Ascending aorta (tissue), 2 donors: ENCODE results near the gene NELL2. TPM values are rescaled to one million over a fixed set of nuclear protein-coding genes. Genes with fewer than 3 reads are reported as not detected.

Experiments used
- DNase-seq, 2 donors: peaks; one replicate each; pipeline ENCODE4 v3.0.0-alpha.2; 2019; ENCODE audit warnings: low spot score in 2 of 2
- H3K27ac ChIP-seq, 2 donors: fragments of 200-600 bp; sonication (generic); one replicate each; pipeline ENCODE4 v1.5.1; 2016 to 2017; ENCODE audit warnings: mild to moderate bottlenecking in 1 of 2
- H3K27me3 ChIP-seq: fragments of 200-600 bp; sonication (generic); one replicate; pipeline ENCODE4 v1.5.1; 2017
- H3K36me3 ChIP-seq, 2 donors: fragments of 200-600 bp; sonication (generic); one replicate each; pipeline ENCODE4 v1.5.1; 2016
- H3K4me1 ChIP-seq, 2 donors: fragments of 200-600 bp; sonication (generic); one replicate each; pipeline ENCODE4 v1.5.1; 2016 to 2017; ENCODE audit warnings: mild to moderate bottlenecking in 1 of 2
- H3K4me3 ChIP-seq, 2 donors: fragments of 200-600 bp; sonication (generic); one replicate each; pipeline ENCODE4 v1.5.1; 2016 to 2017; ENCODE audit warnings: mild to moderate bottlenecking in 1 of 2
- H3K9me3 ChIP-seq, 2 donors: fragments of 200-600 bp; sonication (generic); one replicate each; pipeline ENCODE4 v1.5.1; 2016
- CTCF ChIP-seq, 3 experiments: fragments of 200-600 bp in 2 of 3; fragments of 450-650 bp in 1 of 3; sonication (generic) in 2 of 3; IDR thresholded peaks; one replicate each; pipeline ENCODE4 v1.5.1; 2016 to 2019; ENCODE audit warnings: antibody characterized with exemption in 3 of 3, mild to moderate bottlenecking in 1 of 3, moderate library complexity in 1 of 3
- intact Hi-C: fragments of 100-400 bp; cut with DNase I; formaldehyde crosslinking; loops from one replicate; pipeline ENCODE4 v1.15.1; 2023
- total RNA-seq: library from RNA; depleted of rRNA; stranded (reverse); fragments of >200 nt; gene quantifications from one replicate; pipeline ENCODE4 v1.1.0, GENCODE V29; 2016

NELL2 gene
- total RNA-seq, 1 donor from 2014 or later: not detected

- no peaks in the 10 kb centered on the region for H3K27me3 ChIP-seq
- H3K4me1 ChIP-seq: no peaks in the 10 kb centered on the region
- H3K4me3 ChIP-seq: no peak overlapping the region
- H3K36me3 ChIP-seq: no peaks in the 10 kb centered on the region
- no peak for DNase-seq
- intact Hi-C loops: no loop called here
- no peak for TF ChIP-seq CTCF (IDR thresholded peaks at IDR 0.05)
- no peak overlapping the region for H3K27ac ChIP-seq
- H3K9me3 ChIP-seq: no peaks in the 10 kb centered on the region
Observed at GRCh38 chr12:44628180-44628579, 247.9 kb downstream of the NELL2 start.

- DNase-seq: no peak
- Histone ChIP-seq H3K27ac (no peak overlapping the region), H3K9me3 (no peaks in the 10 kb centered on the region), H3K4me1 (no peaks in the 10 kb centered on the region), H3K27me3 (no peaks in the 10 kb centered on the region), H3K4me3 (no peak overlapping the region), H3K36me3 (no peaks in the 10 kb centered on the region)
- TF ChIP-seq CTCF (IDR thresholded peaks at IDR 0.05): no peak
- intact Hi-C loops: no loop called here
Observed at GRCh38 chr12:44627387-44628166, 248.5 kb downstream of the NELL2 start.

GRCh38 chr12:44626883-44627282 lies 249.2 kb downstream of the NELL2 start:
- no peaks in the 10 kb centered on the region for H3K36me3 ChIP-seq
- H3K27me3 ChIP-seq: no peaks in the 10 kb centered on the region
- H3K4me3 ChIP-seq: no peak overlapping the region
- H3K4me1 ChIP-seq: no peaks in the 10 kb centered on the region
- no peaks in the 10 kb centered on the region for H3K9me3 ChIP-seq
- no peak for TF ChIP-seq CTCF (IDR thresholded peaks at IDR 0.05)
- DNase-seq: no peak
- intact Hi-C loops: no loop called here
- H3K27ac ChIP-seq: no peak overlapping the region

GRCh38 chr12:44618946-44619345 lies 257.2 kb downstream of the NELL2 start:
- Histone ChIP-seq H3K27me3 (no peaks in the 10 kb centered on the region), H3K27ac (no peak overlapping the region), H3K9me3 (no peaks in the 10 kb centered on the region), H3K4me3 (no peak overlapping the region), H3K36me3 (no peaks in the 10 kb centered on the region), H3K4me1 (no peaks in the 10 kb centered on the region)
- DNase-seq: no peak
- no peak for TF ChIP-seq CTCF (IDR thresholded peaks at IDR 0.05)
- intact Hi-C loops: no loop called here

GRCh38 chr12:44616402-44616801 lies 259.7 kb downstream of the NELL2 start:
- H3K27me3 ChIP-seq: no peaks in the 10 kb centered on the region
- H3K4me1 ChIP-seq: no peaks in the 10 kb centered on the region
- H3K36me3 ChIP-seq: no peaks in the 10 kb centered on the region
- H3K27ac ChIP-seq: no peak overlapping the region
- H3K9me3 ChIP-seq: no peaks in the 10 kb centered on the region
- TF ChIP-seq CTCF (IDR thresholded peaks at IDR 0.05): no peak
- no peak overlapping the region for H3K4me3 ChIP-seq
- no peak for DNase-seq
- intact Hi-C loops: no loop called here
